Activated CD8-positive, alpha-beta memory T cell treated with anti-CD3 and anti-CD28 coated beads, Interleukin-2, amount 50 U/mL, for 24 hours (primary cell): Measurements from ENCODE around the gene ELMO1.
A peak's percentile ranks its signal among the peaks of the same experiment; 100 is the strongest.

Experiments used
- DNase-seq: peaks from one replicate; pipeline ENCODE4 v3.0.0-alpha.2; 2020; ENCODE audit errors: extremely low read depth

Gene ELMO1

DNA sequence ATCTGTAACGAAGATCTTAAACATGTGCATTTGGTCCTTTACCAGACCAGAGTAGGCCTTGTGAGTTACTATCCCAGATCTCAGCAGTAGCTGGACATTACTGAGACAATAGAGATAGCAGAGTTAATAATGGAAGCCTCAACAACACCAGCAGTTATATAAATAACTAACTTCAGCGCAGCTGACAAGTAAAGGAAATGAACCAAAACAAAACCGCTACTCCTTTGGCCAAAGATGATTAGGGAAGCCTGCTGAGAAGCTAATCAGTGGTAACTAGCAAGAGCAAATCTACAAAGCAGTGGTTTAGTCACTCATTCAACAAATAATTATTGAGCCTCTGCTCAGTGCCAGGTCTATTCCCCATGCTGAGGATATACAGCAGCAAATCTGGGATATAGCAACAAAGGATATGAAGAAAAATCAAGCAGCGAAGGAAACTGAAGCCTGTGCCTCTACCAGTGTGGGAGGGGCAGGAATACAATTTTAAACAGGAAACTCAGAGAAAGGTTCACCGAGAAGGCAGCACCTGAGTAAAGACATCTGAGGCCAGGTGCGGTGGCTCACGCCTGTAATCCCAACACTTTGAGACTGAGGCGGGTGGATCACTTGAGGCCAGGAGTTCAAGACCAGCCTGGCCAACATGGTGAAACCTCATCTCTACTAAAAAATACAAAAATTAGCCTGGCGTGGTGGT lies 103.6 kb downstream of the ELMO1 start:
- DNase-seq, result no peak

DNA sequence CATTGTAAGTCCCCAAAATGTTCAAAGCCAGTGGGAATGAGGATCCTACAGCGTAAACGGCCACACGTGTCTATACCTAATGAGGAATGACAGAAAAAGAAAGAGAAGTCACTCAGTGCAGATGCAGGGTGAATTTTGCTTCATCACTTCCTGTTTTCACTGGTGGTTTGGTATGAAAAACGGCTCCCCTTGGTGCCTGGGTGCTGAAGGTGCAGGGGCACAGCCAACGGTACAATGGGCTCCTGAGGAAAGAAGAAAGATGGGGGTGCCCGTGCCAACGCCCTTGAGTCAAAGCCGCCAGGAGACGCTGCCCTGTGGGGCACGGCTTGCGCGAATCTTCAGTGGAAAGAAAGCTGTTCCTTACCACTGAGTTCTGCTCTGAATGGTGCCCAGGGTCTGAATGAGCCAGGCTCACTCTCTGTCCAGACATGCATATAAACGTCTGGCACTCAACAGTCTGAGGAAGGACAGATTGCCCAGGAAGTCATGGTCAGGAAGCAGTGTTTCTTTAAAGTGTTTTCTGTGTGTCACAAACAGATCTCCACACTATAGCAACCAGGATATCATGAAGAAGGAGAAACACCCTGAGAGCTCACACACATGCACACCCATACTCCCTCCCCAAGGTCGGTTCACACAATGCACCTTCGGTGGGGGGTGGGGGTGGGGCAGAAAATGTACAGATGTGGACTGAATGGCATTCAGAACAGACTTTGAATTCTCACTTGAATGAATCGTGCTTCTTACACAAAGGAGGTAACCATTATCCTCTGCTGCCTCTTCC lies 105.8 kb downstream of the ELMO1 start:
- peak; percentile 24 for DNase-seq

DNA sequence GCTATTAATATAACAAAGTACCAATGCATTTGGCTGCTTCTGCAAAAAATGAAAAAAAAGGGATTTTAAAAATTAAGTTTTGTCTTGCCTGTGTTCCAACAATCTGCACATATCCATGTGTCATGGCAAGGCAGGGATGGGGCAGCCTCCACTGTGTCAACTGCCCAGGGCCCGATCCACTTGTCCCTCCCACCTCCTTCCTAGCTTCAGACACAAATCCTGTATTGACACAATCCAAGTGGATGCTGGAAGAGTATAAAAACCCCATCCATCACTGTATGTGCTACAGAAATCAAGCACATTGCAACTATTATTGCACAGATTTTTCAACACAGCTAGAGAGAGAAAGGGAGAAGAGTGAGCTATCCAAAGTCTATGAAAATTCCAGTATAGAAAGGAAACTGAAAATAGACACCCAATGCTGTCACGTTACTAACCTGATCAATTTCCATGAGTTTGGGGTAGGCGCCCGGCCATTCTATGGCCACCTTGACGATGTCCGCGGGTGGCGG lies 106.4 kb downstream of the ELMO1 start:
- no peak for DNase-seq

DNA sequence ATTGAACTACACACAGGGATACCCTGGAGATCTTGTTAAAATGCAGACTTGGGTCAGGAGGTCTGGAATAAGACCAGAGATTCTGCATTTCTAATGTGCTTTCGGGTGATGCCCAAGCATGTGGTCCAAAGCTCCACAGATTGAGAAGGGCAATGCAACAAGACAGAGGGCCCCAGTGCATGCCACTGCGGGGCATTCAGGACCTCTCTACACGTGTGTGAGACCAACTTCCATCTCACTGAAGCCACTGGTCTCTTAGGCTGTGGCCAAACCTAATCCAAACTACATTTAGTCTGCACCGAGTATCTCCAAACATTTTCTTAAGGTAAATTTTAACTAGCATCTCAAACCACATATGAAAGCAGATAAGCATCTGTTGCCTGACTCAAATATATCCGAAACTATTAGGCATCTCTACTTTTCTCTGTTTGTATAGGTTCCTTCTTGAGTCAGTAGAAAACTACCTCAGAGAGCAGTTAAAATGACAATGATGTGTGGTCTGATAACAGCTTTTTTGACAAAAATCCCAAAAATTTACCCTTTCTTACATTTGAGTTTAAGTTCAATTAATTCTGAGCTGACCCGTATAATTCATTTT lies 107.5 kb downstream of the ELMO1 start:
- no peak for DNase-seq

DNA sequence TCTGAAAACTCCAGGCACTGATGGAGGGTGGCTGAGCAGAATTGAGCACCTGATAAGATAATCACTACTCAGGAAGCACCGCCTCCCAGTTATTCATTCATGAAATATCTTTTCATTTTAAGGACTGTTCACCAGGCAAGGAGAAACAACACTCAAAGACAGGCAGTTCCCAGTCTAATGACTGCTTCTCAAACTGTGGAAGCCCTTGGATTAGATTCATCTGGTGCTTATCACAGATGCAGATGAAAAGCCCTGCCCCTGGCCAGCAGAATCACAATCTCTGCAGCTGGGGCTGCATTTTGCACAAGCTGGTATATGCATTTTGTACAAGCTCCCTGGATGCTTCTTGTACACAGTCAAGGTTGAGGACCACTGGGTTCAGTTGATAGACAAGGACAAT lies 109.7 kb downstream of the ELMO1 start:
- no peak for DNase-seq

DNA sequence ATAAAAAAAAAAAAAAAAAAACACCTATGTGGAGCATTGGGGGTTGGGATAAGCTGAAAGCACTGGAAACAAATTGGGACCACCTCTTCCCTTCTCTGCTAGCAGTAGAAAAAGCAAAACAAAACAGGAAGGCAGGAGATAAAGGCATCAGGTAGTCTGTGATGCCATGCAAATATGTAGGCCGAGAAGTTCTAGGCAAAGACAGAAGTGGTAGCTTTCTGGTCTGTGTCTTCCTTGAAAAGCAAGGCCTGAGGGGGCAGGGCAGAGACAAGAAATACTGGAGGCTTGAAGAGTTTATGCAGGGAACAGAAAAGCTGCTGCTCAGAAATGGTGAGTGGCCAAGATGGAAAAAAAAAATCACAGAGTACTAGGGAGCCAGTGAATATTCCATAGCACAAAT lies 111.1 kb downstream of the ELMO1 start:
- DNase-seq, result no peak

DNA sequence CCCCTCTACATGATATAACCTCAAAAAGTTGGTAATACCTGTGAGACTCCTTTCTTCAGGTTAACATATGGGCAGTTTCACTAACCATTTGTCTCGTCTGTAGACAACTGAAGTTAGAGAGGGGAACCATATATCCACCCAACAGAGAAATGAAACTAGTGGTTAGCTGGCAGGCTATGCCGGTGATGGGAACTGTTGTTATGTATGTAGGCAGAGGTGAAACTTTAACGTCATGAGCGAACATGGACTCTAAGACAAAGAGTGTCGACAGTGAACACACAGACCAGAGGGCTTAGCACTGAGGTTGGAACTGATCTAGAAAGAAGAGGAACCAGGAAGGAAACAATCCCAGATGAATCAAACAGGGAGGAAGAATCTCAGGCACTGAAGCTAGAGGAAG lies 112.4 kb downstream of the ELMO1 start:
- DNase-seq, result no peak

DNA sequence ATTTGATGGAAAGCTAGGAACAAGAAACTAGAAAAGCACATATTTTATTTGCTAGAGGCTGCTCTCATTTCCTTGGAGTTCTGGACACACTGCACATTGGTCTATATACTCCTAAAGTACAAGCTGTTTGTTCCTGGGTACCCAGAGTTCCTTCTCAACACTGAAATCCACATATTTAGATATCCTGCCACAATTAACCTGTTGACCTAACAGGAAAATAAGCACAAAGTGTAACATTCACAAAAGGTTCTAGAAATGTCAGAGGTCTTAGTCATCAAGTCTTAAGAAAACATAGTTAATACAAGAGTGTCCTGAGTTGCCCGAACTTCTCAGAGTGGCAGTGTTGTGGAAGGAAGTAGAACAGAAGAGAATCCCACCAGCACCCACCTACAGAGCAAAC lies 115.6 kb downstream of the ELMO1 start:
- DNase-seq, result no peak

DNA sequence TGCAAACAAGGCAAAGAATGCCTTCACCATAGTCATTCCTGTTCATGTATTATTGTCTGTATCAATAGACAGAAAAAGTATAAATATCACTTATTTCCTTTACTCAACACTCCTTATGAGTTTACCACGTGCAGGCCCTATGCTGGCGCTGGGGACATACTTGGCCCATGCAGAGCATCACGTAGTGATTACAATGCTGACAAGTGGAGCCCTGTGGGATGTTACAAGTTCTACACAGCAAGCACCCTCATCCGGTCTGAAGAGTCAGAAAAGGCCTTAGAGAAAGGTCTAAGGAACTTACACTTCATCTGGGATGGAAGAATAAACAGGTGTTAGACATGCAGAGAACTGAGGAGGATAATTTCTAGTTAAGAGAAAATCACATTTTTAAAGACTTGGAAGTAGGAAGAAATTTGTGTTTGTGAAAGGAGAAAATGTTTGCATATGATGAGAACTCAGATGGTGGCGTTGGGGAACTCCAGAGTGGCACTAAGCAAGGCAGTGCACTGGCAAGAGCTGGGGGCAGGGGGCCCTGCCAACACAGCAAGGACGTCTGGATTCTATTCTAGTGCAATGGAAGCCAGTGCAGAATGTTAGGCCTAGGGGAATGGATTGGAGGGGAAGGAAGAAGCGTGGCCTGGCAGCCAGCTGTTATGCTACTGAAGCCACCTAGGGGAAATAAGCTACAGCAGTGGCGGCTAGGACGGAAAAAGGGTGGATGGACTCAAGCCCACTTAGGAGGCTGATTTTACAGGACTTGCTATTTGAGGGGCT lies 116.2 kb downstream of the ELMO1 start:
- no peak for DNase-seq

DNA sequence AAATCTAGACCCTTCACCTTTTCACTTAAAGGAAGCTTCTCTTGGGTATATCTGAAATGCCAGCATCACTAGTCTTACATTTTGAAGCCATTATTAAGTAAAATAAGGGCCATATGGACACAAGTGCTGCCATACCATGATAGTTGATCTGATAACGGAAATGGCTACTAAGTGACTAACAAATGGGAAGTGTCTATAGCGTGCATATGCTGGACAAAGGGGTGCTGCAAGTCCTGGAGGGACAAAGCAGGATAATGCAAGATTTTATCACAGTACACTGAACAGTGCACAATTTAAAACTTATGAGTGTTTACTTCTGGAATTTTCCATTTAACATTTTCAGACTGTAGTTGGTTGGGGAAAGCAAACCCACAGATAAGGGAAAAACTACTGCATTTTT lies 117.9 kb downstream of the ELMO1 start:
- DNase-seq, result no peak

DNA sequence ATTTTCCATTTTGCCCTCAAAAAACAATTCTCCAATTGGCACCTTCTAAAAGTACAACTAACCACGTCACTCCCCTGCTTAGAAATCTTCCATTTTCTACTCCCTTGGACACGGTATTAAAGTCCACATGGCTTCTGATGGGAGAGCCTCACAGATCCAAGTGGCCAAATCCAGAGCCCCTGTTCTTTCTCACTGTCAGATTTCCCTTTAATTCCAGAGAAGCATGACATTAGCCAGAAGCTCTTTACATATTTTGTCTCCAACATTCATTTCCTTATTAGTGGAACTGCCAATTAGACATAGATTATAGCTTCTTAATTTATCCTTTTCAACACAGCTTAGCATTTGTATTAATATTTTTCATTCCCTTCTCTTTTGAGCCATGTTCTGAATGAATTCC lies 118.7 kb downstream of the ELMO1 start:
- DNase-seq, result no peak

DNA sequence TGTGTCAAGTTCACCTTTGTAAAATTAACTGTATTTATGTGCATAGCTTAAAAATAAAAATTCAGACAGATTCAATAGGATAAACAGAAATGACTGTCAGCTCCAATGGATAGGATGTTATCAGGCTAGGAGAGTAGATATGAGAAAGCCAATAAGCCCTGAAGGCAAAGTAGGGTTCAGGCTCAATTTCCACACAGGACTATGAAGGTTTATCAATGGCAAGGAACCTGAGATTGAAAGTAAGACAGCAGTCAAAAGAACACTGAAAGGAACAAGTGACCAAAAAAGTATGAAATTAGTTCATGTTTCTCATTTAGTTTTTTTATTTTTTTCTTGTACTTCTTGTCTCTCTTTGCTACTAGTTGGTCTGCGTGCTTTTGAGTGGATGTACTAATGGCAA lies 121.4 kb downstream of the ELMO1 start:
- no peak for DNase-seq

DNA sequence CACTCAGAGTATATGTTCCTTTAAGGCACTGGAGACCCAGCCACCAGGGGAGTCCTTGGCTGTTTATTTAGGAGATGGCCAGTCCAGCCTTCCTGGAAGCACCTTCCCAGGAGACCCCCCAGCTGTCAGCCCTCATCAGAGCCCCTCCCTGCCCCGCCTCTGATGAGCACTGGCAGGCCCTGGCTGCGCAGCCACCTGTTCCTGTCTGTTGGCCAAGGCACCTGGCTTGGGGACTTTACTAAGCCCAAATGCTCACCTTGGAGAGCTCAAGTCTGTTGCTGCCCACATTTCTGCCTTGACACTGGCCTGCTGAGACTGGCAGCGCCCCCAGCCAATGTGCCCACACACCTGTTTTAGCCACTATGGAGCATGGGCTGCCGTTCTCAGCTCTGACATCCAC lies 124.7 kb downstream of the ELMO1 start:
- no peak for DNase-seq

DNA sequence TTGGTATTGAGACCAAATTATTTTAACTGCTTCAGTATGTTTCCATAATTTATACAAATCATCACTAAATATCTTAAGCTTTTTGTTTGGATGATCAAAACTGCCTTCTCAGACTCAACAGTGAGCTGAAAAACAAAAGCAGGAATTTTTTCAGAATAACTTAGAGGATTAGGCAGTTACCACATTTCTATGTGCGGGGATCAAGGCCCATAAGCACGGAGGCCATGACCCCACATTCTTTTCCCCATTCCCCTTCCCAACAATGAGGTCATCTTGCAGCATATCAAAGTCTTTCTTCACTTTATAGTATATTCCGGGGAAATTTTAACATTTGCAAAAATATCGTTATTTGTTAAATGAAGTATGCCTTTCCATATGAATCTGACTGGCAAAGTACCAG lies 125.8 kb downstream of the ELMO1 start:
- DNase-seq, result no peak

DNA sequence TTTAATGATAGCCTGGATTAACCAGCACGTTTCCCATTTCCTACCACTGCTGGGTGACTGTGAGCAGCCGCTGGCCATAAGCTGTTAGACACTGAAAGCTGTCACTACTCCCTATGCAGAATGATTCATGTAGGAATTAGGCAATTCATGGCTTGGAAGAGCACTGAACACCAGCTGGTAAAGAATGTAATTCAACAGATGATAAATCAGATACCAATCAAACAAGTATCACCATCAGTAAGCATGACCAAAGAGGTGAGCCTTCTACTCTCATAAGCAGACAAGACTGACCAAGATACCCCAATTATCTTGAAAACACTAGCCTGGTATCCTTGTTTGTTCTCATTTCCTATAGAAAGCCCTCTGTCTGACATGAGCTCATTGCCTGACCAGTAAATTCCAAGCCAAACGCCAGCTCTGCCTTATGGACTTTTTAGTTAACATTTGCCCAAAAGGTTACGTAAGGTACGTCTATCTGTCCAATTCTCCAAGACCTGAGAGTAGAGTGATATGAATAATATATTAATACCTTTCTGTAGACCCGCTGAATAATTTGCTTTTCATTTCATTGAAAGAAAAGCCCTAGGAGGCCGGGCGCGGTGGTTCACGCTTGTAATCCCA lies 127.7 kb downstream of the ELMO1 start:
- no peak for DNase-seq

DNA sequence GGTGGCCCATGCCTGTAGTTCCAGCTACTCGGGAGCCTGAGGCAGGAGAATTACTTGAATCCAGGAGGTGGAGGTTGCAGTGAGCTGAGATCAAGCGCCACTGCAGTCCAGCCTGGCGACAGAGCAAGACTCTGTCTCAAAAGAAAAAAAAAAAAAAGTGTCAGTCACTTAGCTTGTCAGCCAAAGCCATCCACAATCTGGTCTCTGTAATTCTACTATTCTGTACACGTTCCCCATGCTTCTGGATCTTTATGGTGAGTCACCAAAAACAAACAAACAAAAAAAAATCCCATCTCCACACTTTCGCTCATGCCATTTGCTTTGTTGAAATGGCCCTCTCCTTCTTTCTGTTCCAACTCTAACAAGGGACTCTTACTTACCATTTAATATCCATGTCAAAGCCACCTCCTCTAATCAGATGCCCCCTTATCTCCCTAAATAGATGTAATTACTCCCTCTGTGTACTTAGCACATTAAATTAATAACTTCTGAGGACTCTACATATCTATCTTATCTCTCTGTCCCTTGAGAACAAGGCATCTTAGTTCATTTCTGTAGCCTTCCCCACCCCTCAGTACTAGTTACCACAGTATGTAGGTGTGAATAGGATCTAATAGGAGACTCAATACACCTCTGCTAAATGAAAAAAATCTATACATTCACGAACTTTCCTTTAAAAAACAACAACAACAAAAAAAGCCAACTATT lies 128.4 kb downstream of the ELMO1 start:
- no peak for DNase-seq

DNA sequence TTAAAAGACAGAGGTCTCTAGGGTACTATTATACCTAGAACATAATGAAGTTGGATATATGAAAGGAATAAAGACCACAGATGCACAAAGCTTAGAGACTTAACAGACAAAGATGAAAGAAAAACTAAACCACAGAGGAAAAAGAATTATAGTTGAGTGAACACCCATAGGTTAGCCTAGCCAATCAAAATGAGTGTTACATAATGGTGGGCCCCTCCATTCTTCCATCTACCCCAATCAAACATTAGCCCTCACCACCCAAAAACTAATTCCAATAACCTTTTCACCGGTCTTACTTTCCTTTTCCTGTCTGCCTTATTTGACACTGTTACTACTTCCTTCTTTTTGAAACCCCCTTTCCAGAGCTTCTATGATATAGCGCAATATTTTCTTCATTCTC lies 130.1 kb downstream of the ELMO1 start:
- no peak for DNase-seq

DNA sequence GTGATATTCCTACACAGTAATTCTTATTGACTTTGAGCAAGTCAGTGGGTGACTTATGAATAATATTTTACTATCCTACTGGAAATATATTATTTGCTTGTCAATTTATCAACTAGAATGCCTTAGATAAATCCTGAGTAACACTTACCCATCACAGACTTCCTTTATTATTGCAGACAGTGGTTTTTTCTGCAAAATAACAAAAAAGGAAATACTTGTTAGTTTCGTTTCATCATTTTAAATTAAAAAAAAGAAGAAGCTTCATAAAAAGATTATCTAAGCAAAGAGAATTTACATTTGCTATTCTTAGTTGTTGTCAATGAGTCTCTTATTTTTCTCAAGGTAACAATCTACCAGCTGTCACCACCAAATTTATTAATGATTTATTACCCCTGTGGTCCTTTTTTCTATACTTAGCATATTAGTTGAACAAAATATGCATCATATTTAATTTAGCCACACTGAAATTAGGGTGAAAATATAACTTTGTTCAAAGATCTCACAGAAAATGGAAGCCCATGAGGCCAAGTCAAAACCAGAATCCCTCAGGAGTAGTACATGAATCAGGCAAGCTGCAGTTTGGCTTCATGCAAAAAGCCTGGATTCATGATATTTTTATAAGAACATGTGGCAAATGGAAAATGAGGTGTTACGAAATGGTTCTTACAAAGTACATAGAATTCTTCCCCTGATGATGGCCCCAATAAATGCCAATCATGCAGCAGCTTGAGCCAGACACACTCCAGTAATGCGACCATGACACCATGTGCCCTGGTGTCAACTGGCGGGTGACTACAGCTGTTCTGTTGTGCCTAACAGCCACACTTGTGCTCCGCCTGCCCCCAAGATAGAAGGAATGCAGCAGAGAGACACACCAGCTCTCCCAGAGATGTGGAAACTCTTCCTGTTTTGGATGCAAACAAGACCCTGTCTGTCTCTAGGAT lies 132.6 kb downstream of the ELMO1 start:
- no peak for DNase-seq

DNA sequence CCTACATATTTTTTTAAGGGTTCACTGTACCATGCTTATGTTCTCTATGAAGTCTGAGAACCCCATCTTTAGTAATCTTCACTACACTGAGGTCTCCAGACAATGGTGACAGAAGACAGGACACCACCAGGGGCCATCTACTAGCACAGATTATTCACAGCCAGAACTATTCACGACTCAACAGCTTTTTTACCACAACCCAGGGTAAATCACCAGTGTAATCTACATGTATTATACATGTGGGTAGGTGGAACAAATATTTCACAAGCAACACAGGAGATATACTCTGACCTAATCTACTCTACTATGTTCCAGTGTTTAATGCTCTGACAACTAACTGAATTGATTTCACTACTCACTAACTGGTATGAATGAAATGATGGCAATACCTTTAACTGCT lies 136.1 kb downstream of the ELMO1 start:
- DNase-seq, result no peak

DNA sequence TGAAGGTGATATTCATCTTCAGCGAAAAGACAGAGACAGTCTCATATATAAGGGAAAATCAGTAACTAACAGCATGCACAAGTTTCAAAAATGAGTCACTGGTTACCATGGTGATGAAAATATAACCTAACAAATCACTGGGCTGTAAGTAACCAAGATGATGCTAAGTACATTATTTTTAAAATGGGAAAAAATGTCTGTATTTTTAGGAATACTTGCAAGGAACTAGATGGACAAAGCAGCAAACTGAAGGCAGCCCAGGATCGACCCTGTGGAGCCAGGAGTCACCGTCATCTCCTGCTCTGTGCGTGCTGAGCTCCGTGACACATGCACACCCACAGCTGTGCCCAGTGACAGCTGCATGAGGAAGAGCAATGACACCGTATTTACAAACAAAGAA lies 137.3 kb downstream of the ELMO1 start:
- DNase-seq, result no peak
